ENCODE data around the gene PRSS56.

Gene PRSS56

DNA sequence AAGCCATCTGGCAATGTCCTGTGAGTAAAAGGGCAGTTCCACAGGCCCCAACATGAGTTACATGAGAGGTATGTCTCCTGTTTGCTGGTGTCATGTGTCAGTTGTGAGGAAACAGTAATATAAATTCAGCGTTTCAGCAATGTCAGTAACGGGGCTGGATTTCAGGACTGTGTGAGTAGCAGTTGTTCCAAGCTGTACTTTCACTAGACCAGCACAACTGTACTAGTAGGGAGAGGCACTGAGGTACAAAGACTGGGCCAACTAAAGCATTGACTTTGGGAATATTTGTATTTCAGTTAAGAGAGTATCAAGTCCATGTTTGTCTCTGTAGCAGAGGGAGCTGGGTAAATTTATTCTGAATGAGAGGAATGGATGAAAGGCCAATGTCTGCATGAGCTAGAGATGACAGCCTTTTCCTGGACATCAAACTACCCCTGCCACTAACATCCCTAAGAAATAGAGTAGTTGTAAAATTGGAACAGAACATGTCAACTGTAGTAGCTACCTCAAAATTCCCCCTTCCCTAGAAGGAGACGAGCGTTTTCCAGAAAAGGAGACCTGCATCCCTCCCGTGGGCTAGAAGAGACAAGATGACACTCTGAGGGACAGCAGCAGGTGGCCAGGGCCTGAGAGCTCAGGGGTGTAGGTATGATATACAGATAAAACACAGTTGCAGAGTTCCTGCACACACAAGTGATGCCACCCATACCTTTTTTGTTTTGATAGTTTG is 54.7 kb downstream of the PRSS56 start:
- DNase-seq = no peak
